HG03439 (cell line): Measurements from ENCODE around the gene FRMD4A.

Source experiments
- ATAC-seq: cut with Tn5 transposase; IDR thresholded peaks from one replicate; pipeline ENCODE4 v1.9.1; 2021; ENCODE audit warnings: mild to moderate bottlenecking, moderate library complexity; ENCODE audit not compliant: unreplicated experiment

The FRMD4A gene

DNA sequence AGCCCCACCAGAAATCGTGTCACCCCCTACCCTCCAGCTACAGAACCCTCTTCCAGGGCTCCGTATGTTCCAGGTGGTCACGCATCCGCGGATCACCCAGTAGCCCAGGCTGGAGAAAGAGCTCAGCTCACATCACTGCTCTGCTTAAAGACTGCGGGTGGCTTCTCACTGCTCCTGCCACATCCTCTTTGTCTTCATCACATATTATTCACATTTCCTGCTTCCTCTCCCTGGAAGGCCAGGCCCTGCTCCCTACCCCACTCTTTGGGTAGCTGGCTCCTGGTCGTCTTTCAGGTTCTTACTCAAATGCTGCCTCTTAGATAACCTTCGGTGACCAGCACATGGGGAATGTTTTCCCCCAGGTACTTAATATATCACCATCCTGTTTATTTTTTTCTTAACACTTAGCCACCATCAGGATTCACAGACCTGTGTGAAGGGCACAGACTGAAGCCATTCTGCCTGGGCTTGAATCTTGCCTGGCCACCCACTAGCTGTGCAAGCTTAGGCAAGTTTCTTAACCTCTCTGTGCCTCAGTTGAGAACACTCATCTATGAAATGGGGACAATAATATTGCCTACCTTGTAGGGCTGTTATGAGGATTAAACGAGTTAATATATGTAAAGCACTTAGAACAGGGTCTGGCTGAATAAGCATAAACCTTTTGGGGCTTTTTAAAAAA is 436.2 kb downstream of the FRMD4A start:
- ATAC-seq, result no peak

DNA sequence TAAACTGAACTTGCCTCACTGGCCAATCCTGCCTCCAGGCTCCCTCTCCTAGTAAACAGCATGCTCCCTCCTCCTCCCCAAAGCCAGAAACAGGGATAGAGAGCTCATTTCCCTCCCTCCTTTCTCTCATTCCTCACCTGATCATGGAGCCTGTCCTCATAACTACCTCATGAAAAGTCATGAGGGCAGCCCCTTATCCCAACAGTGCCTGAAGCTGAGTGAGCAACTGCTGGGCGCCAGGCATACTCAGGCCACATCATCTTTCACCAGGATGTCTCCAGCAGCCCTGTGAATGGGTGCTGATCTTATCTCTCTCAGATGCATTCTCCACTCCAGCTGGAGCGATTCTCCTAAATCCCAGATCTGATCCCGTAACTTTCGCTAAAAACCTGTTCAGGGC is 436.8 kb downstream of the FRMD4A start:
- no peak for ATAC-seq

GRCh38 chr10:13892871-13893270 is 437.9 kb downstream of the FRMD4A start:
- ATAC-seq, result no peak

- ATAC-seq, result no peak
Observed at GRCh38 chr10:13892001-13892491, 438.7 kb downstream of the FRMD4A start.

- ATAC-seq, result no peak
Observed at GRCh38 chr10:13891128-13892000, 439.4 kb downstream of the FRMD4A start.

GRCh38 chr10:13890233-13891127 is 440.2 kb downstream of the FRMD4A start:
- no peak for ATAC-seq

GRCh38 chr10:13887761-13888160 is 443.0 kb downstream of the FRMD4A start:
- ATAC-seq, result no peak

GRCh38 chr10:13885238-13885990 is 445.3 kb downstream of the FRMD4A start:
- ATAC-seq, result no peak

DNA sequence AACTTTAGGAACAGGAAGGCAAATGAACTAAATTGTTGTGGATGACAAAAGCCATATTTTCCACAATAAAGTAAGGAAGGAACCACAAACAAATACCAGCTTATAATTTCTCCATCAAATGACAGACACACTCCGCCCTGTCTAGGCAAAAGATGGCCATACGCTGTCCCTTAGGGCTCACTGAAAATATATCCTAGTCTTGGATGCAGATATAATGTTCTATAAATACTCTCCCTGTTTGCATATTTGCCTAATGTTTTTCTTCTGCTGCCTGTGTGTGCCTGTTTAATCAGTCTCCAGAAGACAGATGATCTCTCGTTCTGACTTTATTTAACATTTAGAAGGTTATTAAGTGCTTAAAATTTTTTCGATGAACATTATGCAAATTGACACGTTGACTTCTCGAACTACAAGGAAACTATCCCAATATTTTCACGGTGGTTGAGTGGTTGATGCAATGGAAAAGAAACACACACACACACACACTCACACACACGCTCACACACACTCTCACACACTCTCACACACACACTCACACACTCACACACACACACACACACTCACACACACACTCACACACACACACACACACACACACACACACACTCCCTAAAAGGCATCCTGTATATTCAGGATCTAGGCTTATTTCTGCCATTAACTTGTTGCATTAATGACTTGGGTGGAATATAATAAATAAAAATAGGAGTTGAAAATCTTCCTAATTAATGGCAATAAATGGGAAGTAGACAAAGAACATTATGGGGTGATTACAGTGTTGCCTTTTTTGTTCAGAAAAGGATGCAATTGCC is 446.9 kb downstream of the FRMD4A start:
- no peak for ATAC-seq

DNA sequence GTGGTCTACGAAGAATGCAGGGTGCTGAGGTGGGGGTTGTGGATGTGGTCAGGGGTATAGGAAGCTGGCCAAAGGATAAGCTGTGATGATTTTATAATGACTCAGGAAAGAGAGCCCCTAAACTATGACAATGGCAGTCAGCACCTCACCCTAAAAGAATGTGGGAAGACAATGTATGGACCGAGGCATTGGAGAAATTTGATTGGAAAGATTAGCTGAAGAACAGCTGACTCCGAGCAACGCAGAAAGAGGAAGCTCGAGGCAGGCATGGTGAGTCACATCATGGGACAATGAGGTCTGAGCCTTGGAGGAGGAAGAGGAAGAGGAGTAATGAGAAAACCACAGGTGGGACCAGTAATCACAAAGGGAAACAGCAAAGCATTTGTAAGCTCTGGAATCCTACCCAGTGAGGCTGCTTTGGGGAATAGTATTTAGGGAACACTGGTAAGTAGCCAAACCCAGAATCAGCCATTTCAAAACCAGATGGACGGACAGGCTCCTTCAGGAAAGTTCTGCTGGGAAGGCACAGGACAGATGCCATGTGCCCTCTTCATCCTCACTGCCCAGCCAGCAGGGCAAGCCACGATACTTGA is 448.5 kb downstream of the FRMD4A start:
- ATAC-seq, result no peak

GRCh38 chr10:13880760-13881159 is 450.0 kb downstream of the FRMD4A start:
- no peak for ATAC-seq

DNA sequence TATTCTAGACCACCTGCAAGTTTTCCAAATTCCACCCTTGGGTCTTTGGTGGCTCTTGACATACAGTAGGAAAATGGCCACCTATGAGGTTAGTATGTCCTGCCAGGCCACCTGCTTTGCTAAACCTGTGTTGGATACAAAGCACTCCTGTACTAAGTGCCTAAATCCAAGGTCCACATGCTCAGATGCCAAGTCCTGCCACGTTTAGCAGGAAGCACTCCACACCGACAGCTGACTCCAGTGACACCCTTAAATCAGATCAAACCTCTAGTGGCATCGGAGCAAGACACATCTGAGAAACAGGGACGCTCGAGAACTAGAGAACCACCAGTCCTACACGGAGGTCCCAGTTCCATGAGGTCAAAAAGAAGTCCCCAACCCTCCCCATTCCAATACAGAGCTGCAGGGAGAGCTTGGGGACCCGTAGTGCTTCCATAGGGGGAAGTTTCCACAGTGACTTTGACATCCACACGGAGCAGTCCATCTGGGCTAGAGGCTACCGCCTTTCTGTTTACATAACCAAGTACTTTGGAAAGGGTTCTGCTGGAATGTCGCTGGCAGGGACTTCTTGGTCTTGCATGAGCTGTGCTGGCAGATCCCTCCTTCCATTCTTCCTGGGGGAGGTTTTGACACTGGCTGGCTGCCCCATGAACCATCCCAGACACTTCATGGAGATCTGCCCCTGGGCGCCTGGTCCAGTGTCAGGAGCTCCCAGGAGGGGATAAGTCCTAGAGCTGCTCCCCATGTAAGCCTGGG is 453.4 kb downstream of the FRMD4A start:
- ATAC-seq, result no peak

GRCh38 chr10:13873196-13873595 is 457.5 kb downstream of the FRMD4A start:
- no peak for ATAC-seq

- ATAC-seq, result no peak
Observed at GRCh38 chr10:13872411-13872810, 458.3 kb downstream of the FRMD4A start.

DNA sequence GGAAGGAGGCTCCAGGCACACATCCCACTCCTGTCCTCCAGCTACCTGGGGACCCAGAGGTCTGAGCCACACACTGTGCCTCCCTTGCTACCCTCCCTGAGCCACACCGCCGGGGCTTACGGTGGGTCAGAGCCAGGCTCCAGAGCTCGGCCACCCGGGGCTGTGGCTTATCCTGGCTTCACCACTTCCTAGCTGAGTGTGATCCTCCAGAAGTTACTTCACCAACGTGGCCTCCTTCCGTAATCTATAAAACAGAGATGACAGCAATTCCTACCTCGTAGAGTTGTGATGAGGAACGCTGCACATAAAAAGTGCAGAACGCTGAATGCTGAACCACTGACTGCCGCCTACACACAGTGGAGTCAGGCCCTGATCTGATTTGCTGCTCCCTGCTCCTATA is 458.9 kb downstream of the FRMD4A start:
- no peak for ATAC-seq

DNA sequence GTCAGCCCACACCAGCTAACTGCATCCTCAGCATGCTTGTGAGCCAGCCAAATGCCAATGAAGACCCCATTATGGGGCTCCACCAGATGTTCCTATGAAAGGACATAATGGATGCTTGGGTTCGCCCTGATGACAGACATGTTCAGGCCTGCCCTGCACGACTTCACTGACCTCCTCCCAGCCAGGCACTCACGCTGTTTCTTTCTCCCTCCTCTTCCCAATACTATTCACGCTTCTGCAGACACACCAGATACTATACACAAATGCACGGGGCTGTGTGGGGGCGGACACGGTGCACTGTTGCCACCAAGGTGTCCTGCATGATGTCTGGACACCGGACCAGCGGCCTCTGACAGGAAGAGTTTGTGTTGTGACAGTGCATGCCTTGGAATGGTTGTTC is 459.7 kb downstream of the FRMD4A start:
- ATAC-seq, result no peak

- no peak for ATAC-seq
Observed at GRCh38 chr10:13869295-13869664, 461.4 kb downstream of the FRMD4A start.

DNA sequence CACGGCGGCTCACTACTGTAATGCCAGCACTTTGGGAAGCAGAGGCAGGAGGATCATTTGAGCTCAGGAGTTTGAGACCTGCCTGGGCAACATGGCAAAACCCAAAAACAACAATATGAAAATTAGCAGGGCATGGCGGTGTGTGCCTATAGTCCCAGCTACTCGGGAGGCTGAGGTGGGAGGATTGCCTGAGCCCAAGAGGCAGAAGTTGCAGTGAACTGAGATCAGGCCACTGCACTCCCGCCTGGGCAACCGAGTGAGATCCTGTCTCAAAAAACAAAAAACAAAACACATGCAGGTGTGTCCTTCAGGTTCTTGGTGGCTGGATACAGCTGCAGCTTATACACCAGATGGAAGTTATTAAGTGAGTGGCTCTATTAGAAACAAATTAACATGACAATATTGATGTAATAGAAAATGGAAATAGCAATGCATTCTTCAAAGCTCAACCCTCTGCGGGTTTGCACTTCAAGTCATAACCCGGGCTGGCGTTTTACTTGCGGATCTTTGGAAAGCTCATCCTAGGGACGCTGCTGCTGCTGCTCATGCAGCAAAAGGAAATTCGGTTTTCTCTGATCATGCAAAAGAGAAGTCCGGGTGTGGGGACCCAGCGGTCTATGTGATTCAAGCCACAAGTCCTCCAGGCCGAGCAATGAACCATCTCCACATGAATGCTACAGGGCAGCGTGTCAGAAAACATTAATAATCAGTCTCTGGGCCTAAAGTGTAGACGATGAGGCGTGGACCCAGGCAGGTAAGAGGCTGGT is 462.0 kb downstream of the FRMD4A start:
- no peak for ATAC-seq
